EL (cell line): ENCODE results near the gene AUTS2.
A peak's percentile ranks its signal among the peaks of the same experiment; 100 is the strongest.

Experiments
- DNase-seq: peaks from one replicate; pipeline ENCODE4 v3.0.0-alpha.2; 2016

Gene AUTS2

GRCh38 chr7:70596598-70596913 lies 998.3 kb downstream of the AUTS2 start:
- DNase-seq: no peak

DNA sequence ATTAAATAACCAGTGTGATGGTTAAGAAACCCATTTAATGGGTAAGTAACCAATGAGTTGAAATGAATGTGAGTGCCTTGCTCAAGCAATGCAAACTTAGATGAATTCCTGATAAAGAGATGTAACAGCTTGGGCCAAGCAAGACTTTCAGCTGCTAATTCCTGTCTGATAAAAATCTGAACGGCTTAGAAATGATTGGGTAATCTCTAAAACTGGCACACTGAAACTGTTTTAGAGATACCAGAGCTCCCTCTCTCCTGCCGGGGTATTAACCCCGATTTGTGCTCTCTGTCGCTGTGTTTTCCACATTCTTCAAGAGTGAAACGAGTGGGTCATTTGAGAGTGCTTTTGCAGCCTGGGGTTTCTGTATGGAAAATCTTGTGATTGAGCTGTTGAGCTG lies 998.8 kb downstream of the AUTS2 start:
- DNase-seq: no peak

GRCh38 chr7:70598976-70599375 lies 1000.7 kb downstream of the AUTS2 start:
- DNase-seq: no peak

- DNase-seq: no peak
Measured at GRCh38 chr7:70599446-70600190, 1001.3 kb downstream of the AUTS2 start.

DNA sequence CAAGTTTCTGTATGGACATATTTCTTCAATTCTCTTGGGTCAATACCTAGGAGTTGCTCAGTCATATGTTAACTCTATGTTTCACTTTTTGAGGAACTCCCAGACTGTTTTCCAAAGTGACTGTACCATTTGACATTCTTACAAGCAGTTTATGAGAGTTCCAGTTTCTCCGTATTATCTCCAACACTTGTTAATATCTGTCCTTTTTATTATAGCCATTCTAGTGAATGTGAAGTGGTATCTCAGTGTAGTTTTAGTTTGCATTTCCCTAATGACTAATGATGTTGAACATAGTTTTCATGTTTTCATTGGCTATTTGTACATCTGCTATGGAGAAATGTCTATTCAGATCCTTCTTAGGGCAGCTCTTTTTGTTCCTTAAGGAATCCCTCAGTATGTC lies 1002.7 kb downstream of the AUTS2 start:
- DNase-seq: no peak

GRCh38 chr7:70602117-70602516 lies 1003.8 kb downstream of the AUTS2 start:
- no peak for DNase-seq

DNA sequence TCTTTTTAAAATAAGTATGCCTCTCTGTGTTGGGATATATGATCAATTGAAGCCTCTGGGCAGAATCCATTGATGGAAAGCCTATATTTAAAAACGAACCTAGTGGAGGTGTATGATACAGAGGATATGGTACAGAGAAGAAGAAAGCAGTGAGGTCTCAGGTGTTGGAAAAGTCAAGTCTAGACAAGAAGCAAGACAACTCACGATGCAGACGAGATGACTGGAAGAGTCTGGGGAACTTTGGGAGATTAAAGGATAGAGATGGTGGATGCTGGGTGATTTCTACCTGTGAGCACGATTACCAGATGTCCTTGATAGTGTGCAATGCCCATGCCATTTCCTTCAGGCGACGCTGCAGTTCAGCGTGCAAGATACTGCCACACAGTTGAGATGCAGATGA lies 1009.0 kb downstream of the AUTS2 start:
- DNase-seq: no peak

DNA sequence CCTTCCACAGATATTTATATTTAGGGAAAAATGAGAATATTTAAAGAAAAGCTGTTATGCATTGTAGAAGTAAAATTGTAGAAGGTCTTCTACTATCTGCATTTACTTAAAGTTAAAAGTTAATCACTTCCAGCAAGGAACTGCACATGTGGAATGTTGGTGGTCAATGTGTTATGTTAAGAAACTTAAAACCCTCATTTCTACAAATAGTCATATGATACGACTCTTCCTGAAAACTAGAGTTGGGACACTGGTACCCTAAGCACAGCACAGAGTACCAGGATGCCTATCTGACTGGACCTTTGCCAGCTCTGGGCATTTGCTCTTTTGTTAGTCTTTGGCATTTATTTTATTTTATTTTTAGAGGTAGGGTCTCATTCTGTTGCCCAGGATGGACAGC lies 1009.5 kb downstream of the AUTS2 start:
- DNase-seq: no peak

- DNase-seq: peak; percentile 5
Measured at GRCh38 chr7:70608229-70608628, 1010.0 kb downstream of the AUTS2 start.

GRCh38 chr7:70612811-70613210 lies 1014.5 kb downstream of the AUTS2 start:
- DNase-seq: no peak

- peak; percentile 5 for DNase-seq
Measured at GRCh38 chr7:70614237-70615045, 1016.2 kb downstream of the AUTS2 start.

DNA sequence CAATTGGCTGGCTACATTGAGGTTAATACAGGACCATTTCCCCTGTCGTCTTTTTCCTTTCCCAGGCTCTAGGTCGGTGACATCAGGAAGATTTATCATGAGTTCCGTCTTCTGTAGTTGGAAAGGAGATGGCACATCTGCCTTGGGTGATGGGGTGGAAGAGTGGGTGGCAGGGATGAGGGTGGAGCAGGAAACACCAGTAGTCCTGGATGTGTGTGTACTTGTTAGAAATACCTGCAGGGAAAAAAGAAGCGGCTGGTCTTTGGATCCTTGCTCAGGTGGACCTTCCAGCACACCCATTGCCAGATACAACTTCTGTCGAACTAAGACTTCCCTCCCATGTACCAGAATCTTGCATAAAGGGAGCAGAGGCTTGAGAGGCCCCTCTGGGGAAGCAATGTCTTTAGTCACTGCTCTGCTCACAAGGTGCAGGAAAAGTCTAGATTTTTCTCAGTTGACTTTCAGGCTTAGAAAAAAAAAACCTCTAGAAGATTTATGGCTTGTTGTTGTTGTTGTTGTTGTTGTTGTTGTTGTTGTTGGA lies 1016.9 kb downstream of the AUTS2 start:
- DNase-seq: no peak

DNA sequence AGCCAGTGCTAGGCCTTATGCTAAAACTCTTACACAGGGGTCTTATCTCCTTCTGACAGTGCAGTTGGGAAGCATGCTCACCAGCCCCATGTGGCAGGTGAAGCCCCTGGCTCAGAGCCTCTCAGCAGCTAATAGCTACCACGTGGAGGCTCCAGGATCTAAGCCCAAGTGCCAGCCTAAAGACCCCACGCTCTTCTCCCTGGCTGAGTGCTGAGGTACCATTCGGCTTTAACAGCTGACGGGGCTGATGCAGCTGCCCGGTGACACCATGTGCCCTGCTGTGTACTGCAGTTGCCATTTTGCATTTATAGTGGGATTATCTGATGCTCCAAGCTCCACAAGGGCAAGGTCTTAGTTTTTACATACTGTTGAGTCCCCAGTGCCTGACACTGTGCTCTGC lies 1017.9 kb downstream of the AUTS2 start:
- DNase-seq: no peak

DNA sequence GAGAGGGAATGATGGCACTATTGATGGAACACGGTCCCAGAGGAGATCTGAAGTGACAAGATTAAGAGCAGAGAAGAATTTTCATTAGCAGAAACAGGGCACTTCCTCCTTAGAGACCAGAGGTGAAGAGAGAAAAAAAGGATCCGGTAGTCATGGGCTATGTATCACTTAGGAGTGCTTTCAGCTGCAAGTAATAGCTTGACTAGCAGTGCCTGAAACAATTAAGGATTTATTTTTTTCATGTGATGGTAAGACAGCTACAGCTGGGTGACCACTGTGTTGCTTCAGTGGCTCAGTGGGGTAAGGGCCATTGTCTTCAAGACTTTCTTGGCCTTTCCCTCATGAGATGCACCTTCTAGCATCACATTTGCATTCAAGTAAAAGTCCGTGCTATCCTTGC lies 1018.5 kb downstream of the AUTS2 start:
- DNase-seq: no peak

- no peak for DNase-seq
Measured at GRCh38 chr7:70618020-70618551, 1019.8 kb downstream of the AUTS2 start.

- DNase-seq: no peak
Measured at GRCh38 chr7:70619130-70619529, 1020.9 kb downstream of the AUTS2 start.

DNA sequence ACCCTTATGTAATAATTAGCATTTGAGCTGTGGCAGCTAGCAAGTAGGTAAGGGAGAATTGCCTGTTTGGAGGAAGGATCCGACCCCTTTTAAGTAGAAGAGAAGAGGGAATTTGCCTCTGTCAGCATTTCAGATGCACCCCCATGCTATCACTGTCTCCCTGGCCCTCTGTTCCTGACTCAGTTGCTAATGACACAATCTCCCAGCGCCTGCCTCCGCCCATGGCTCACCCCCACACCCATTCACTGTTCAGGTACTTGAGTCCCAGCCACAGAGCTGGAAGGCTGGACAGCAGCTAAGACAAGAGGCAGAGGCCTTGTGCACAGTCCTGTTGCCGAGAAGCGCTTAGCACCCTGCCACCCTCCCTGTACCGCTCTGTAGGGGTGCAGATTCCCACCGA lies 1021.4 kb downstream of the AUTS2 start:
- DNase-seq: no peak

GRCh38 chr7:70620333-70621055 lies 1022.2 kb downstream of the AUTS2 start:
- no peak for DNase-seq

DNA sequence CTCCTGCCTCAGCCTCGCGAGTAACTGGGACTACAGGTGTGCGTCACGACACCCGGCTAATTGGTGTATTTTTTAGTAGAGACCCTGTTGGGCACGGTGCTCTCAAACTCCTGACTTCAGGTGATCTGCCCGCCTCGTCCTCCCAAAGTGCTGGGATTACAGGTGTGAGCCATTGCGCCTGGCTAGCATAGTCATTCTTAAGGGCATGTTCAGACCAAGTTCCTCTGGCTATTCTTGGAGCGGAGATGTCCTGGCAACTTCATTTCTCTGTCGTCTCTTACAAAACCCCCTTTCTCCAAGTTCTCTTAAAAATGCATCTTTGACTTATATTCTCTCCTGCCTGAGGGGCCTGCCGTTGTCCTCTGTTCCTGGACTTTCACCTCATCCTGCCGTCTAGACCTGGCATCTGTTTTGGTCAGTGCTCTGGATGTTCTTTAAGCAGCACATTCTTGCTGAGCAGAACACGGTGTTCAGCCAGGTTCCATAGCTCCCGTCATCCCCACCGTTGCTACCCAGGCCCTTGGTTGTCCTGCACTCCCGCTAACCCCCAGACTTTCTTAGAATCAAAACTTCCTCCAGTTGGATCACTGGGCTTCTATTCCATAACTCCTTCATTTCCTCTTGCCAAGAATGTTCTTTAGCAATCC lies 1023.8 kb downstream of the AUTS2 start:
- DNase-seq: no peak

- DNase-seq: no peak
Measured at GRCh38 chr7:70622936-70623335, 1024.7 kb downstream of the AUTS2 start.

DNA sequence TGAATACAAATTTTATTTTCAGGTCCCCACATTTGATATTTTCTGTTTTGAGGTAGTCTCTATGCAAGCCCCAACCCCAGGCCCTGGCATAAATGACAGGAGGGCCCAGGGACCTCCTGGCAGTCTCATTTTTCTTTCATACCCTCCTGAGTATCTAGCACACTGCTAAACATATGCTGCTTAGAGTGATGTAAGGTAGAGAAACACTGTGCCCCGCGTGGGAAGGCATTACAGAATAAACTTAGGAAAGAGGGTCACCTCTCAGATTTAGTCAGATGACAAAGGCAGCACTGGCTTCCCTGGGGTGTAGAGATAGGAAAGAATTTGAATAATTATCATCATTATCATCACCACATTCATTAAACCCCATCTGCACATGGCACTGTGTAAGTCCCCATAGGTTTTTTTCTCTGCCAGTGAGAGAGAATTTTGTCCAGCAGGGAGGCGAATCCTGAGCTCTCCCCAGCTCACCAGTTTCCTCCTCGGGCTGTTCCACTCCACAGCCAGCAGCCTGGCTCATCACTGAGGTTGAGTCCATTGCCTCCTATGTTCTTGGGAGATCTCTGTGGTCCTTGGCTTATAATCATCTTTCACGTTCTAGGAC lies 1026.3 kb downstream of the AUTS2 start:
- no peak for DNase-seq

- DNase-seq: no peak
Measured at GRCh38 chr7:70627461-70627860, 1029.2 kb downstream of the AUTS2 start.
